Lung (tissue), 12 donors: ENCODE data around the gene AKR1B15. TPM values are rescaled to one million over a fixed set of nuclear protein-coding genes. Genes with fewer than 3 reads are reported as not detected.

ENCODE experiments used
- ATAC-seq: fragments of 200-7000 bp; cut with Tn5 transposase; one replicate; pipeline ENCODE4 v1.9.1; 2020; ENCODE audit warnings: moderate number of reproducible peaks; ENCODE audit not compliant: insufficient read depth, low FRiP score
- DNase-seq, 3 donors: peaks; one replicate each; pipeline ENCODE4 v3.0.0-alpha.2; 2013 to 2017
- H3K27ac ChIP-seq, 2 donors: one replicate each; pipeline ENCODE4 v1.5.1; 2013; ENCODE audit warnings: mild to moderate bottlenecking in 2 of 2, moderate library complexity in 2 of 2, control low read depth in 1 of 2, inconsistent platforms in 1 of 2, low read depth in 1 of 2, low read length in 1 of 2
- H3K27me3 ChIP-seq, 3 donors: one replicate each; pipeline ENCODE4 v1.5.1; 2013; ENCODE audit warnings: low read length in 2 of 3; ENCODE audit not compliant: control insufficient read depth in 3 of 3, insufficient read depth in 3 of 3
- H3K36me3 ChIP-seq, 4 donors: one replicate each; pipeline ENCODE4 v1.5.1; 2013; ENCODE audit warnings: low read length in 4 of 4, mild to moderate bottlenecking in 1 of 4, moderate library complexity in 1 of 4; ENCODE audit not compliant: control insufficient read depth in 4 of 4, insufficient read depth in 4 of 4
- H3K4me1 ChIP-seq, 5 donors: one replicate each; pipeline ENCODE4 v1.5.1; 2013; ENCODE audit warnings: low read length in 5 of 5, mild to moderate bottlenecking in 2 of 5, moderate library complexity in 1 of 5; ENCODE audit not compliant: control insufficient read depth in 5 of 5, insufficient read depth in 5 of 5
- H3K4me3 ChIP-seq: one replicate; pipeline ENCODE4 v1.5.1; 2013; ENCODE audit warnings: mild to moderate bottlenecking, control low read depth, moderate library complexity
- H3K9ac ChIP-seq, 2 donors: one replicate each; pipeline ENCODE4 v1.5.1; 2013; ENCODE audit warnings: low read length in 2 of 2, control low read depth in 1 of 2; ENCODE audit not compliant: insufficient read depth in 1 of 2
- H3K9me3 ChIP-seq, 4 donors: one replicate each; pipeline ENCODE4 v1.5.1; 2013; ENCODE audit warnings: low read length in 3 of 4, mild to moderate bottlenecking in 1 of 4, moderate library complexity in 1 of 4; ENCODE audit not compliant: control insufficient read depth in 4 of 4, insufficient read depth in 3 of 4
- WGBS, 2 donors: extraction: QIAGEN DNeasy Blood & Tissue Kit; methylation state at CpG; one replicate each; pipeline ENCODE4 v1.1.7; 2013; 5-methylcytosine and 5-hydroxymethylcytosine counted together
- polyA plus RNA-seq, 2 donors: library from polyadenylated mRNA; stranded (reverse); fragments of 200-250 nt; gene quantifications; one replicate each; pipeline ENCODE4 v1.2.1, GENCODE V29; 2013
- total RNA-seq, 2 donors: library from RNA; depleted of rRNA in 1 of 2; stranded (reverse); fragments of >200 nt in 1 of 2; gene quantifications; one replicate each; pipeline ENCODE4 v1.2.1, GENCODE V29; 2014 to 2021
- TF ChIP-seq, protein P1 (sequence below): IDR thresholded peaks from 2 replicates; pipeline ENCODE4 v1.5.1; 2012; ENCODE audit warnings: mild to moderate bottlenecking; ENCODE audit errors: control extremely low read depth, extremely low read depth
- donor health status: control.
- donor health status: control.
- donor health status: Bipolar disorder and iron deficiency.
- donor health status: healthy.
- donor health status: DM: yes; HTN: yes; CAD: no.

AKR1B15 gene
- total and polyA plus RNA-seq, 4 donors: not detected

DNA sequence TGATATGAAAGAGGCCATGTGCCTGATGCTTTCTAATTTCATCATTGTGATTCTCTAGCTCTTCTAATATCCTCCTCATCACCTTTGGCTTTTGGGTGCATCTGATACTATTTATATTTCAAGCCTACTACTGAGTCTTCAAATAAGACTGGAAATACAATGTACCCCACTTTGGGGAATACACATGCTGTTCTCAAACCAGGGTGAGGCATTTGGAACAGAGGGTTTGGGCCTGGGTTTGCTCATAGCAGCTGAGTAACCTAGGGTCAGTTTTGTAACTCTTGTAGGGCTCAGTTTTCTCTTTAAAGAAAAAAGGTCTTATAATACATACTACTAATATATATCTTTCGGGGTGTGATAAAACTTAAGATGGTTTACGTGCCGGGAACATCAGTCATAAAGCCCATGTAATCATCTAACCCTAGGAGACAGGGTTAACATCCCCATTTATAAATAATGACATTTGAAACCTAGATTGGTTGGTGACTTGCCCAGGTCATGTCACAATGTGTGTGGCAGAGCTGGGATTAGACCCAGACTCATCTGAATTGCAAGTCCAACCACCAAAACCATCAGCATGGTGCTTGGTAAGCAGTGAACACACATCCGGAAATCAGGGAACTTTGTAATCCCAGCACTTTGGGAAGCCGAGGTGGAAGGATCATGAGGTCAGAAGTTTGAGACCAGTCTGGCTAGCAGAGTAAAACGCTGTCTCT is 23.0 kb downstream of the AKR1B15 start:
- H3K27me3 ChIP-seq: no peaks in the 10 kb centered on the region
- H3K27ac ChIP-seq: no peak overlapping the region
- no peaks in the 10 kb centered on the region for H3K4me1 ChIP-seq
- ATAC-seq (no peak), DNase-seq (no peak)
- H3K36me3 ChIP-seq: no peaks in the 10 kb centered on the region
- 88 to 91% methylated on average over 6 of the region's 6 CpGs for WGBS, 2 donors
- no peak overlapping the region for H3K4me3 ChIP-seq
- peaks cover 0 to 9% (median 0%) of the 10 kb centered on the region in 4 donors for H3K9me3 ChIP-seq
- TF ChIP-seq, protein P1, sequence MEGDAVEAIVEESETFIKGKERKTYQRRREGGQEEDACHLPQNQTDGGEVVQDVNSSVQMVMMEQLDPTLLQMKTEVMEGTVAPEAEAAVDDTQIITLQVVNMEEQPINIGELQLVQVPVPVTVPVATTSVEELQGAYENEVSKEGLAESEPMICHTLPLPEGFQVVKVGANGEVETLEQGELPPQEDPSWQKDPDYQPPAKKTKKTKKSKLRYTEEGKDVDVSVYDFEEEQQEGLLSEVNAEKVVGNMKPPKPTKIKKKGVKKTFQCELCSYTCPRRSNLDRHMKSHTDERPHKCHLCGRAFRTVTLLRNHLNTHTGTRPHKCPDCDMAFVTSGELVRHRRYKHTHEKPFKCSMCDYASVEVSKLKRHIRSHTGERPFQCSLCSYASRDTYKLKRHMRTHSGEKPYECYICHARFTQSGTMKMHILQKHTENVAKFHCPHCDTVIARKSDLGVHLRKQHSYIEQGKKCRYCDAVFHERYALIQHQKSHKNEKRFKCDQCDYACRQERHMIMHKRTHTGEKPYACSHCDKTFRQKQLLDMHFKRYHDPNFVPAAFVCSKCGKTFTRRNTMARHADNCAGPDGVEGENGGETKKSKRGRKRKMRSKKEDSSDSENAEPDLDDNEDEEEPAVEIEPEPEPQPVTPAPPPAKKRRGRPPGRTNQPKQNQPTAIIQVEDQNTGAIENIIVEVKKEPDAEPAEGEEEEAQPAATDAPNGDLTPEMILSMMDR: no peak
- H3K9ac ChIP-seq: no peak overlapping the region

DNA sequence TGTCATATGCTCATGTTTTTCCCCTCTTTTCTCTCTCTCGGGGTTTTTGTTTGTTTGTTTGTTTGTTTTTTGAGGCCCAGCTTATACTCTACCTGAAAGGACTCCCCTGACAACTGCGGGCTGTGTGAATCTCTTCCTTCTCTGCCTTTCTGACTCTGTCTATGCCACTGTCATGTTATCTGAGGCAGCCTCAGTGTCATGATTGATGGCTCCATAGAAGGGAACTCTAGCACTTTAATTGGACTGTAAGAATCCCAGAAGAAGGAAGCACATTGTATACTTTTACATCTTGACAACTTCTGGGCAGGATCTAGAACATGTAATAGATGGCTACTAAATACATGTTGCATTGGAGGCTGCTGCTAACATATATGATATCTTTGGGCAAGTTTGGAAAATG is 25.4 kb downstream of the AKR1B15 start:
- Histone ChIP-seq H3K9me3 (peaks cover 0 to 5% (median 0%) of the 10 kb centered on the region in 4 donors), H3K4me3 (no peak overlapping the region), H3K36me3 (no peaks in the 10 kb centered on the region), H3K27me3 (no peaks in the 10 kb centered on the region), H3K4me1 (no peaks in the 10 kb centered on the region), H3K27ac (no peak overlapping the region), H3K9ac (no peak overlapping the region)
- TF ChIP-seq, protein P1: no peak
- WGBS, 2 donors: 62 to 64% methylated on average over 2 of the region's 2 CpGs
- ATAC-seq (no peak), DNase-seq (no peak)

DNA sequence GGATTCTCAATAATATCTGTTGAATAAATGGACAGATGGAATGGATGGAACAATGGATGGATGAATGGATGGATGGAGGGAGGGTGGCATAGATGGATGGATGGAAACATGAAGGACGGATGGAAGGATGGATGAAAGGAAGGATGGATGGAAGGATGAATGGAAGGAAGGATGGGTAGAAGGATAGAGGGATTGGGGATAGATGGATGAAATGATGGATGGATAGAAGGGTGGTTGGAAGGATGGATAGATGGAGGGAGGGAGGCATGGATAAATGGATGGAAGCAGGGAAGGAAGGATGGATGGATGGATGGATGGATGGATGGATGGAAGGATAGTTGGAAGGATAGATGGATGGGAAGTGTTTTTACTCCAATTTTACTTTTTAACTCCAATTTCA is 35.4 kb downstream of the AKR1B15 start:
- WGBS, 2 donors: 67 to 83% methylated on average over 1 of the region's 1 CpG
- ATAC-seq: no peak
- Histone ChIP-seq H3K36me3 (no peaks in the 10 kb centered on the region), H3K27me3 (no peaks in the 10 kb centered on the region), H3K4me3 (no peak overlapping the region), H3K27ac (no peak overlapping the region), H3K9me3 (no peaks in the 10 kb centered on the region), H3K9ac (no peak overlapping the region), H3K4me1 (no peaks in the 10 kb centered on the region)
- no peak for DNase-seq
- TF ChIP-seq, protein P1: no peak

DNA sequence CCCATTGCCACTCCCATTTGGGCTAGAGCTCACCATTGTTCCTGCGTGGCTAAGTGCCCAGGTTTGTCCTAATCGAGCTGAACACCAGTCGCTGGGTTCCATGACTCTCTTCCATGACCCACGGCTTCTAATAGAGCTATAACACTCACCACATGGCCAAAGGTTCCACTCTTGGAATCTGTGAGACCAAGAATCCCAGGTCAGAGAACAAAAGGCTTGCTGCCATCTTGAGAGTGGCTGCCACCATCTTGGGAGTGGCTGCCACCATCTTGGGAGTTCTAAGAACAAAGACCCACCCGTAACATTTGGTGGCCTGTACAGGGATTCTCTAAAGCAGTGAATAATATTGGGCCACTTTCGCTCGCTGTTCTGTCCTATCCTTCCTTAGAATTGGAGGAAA is 37.0 kb downstream of the AKR1B15 start:
- no peaks in the 10 kb centered on the region for H3K9me3 ChIP-seq
- ATAC-seq: no peak
- H3K27ac ChIP-seq: no peak overlapping the region
- H3K36me3 ChIP-seq: no peaks in the 10 kb centered on the region
- no peaks in the 10 kb centered on the region for H3K27me3 ChIP-seq
- H3K4me3 ChIP-seq: no peak overlapping the region
- H3K9ac ChIP-seq: no peak overlapping the region
- H3K4me1 ChIP-seq: no peaks in the 10 kb centered on the region
- DNase-seq: no peak
- WGBS, 2 donors: 92 to 93% methylated on average over 7 of the region's 7 CpGs
- TF ChIP-seq, protein P1: no peak
